ENCODE results near the gene IL36A. TPM values are rescaled to one million over a fixed set of nuclear protein-coding genes. Genes with fewer than 3 reads are reported as not detected.

The IL36A gene
- total and polyA plus RNA-seq, 2 donors (not counting 3 experiments of a cell fraction or from before 2014, with no cell fraction given), result not detected

DNA sequence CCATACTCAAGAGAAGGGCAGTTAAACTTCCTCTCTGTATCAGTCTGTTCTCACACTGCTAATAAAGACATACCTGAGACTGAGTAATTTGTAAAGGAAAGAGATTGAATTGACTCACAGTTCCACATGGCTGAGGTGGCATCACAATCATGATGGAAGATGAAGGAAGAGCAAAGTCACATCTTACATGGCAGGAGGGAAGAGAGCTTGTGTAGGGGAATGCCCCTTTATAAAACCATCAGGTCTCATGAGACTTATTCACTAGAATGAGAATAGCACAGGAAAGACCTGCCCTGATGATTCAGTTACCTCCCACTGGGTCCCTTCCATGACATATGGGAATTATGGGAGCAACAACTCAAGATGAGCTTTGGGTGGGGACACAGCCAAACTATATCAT is 48.8 kb downstream of the IL36A start:
- H4K20me1 ChIP-seq (replicated peaks; ENCODE audit: control insufficient read depth, extremely low read depth, insufficient read depth, low read length), result no peaks in the 10 kb centered on the region
- H3K9me1 ChIP-seq (replicated peaks; ENCODE audit: control insufficient read depth, extremely low read depth, insufficient read depth, low read length), result no peaks in the 10 kb centered on the region
- H3K27ac ChIP-seq (ENCODE audit: insufficient read depth, low read depth, low read length), result no peak overlapping the region
- FAIRE-seq, result no peak
- no peak overlapping the region for H3K9ac ChIP-seq (replicated peaks; ENCODE audit: extremely low read depth, insufficient read depth, low read length)
- H3K4me2 ChIP-seq (ENCODE audit: insufficient read depth, low read length), result no peak overlapping the region
- no peak overlapping the region for H3K4me3 ChIP-seq (replicated peaks in 1 of 3; ENCODE audit: insufficient read depth in 1 of 3, low read depth in 1 of 3, low read length in 3 of 3)
- intact Hi-C loops (cut with micrococcal nuclease) (no loop called here), dilution Hi-C loops (cut with MboI; ENCODE audit: extremely low pct_ligation_motif_present, low sequenced_read_pairs) (no loop called here)
- no TSS peak for BruUV-seq (replicated peaks)
- DNase-seq (ENCODE audit: low read depth, low spot score), result no peak
- ChIA-PET CTCF (no interaction called here), POLR2A (no interaction called here)
- H3K9me3 ChIP-seq (replicated peaks; ENCODE audit: control insufficient read depth, insufficient read depth, low read length), result no peaks in the 10 kb centered on the region
- no peaks in the 10 kb centered on the region for H3K79me2 ChIP-seq (ENCODE audit: control insufficient read depth, insufficient read depth, low read length)
- H3K36me3 ChIP-seq (ENCODE audit: control insufficient read depth in 2 of 2, extremely low read depth in 1 of 2, insufficient read depth in 2 of 2, low read length in 2 of 2), result no peaks in the 10 kb centered on the region
- no peaks in the 10 kb centered on the region for H3K27me3 ChIP-seq (ENCODE audit: control insufficient read depth in 2 of 2, insufficient read depth in 2 of 2, low read length in 2 of 2)
- H2AFZ ChIP-seq (ENCODE audit: low read depth, low read length), result no peak overlapping the region
- TF ChIP-seq POLR2A (IDR thresholded peaks at IDR 0.05; ENCODE audit: low read depth, low read length) (no peak), MYC (IDR thresholded peaks at IDR 0.05; ENCODE audit: low read depth, low read length) (no peak), GATA2 (IDR thresholded peaks at IDR 0.05; ENCODE audit: insufficient read depth, insufficient read length, low read depth, low read length) (no peak), FOS (IDR thresholded peaks at IDR 0.05; ENCODE audit: borderline replicate concordance, insufficient read depth, low read length) (no peak), JUN (IDR thresholded peaks at IDR 0.05; ENCODE audit: borderline replicate concordance, insufficient read depth, insufficient read length, low read depth) (no peak), CTCF (IDR thresholded peaks at IDR 0.05; ENCODE audit: extremely low read depth in 1 of 2, insufficient read depth in 1 of 2, low read depth in 1 of 2, low read length in 2 of 2) (no peak), EZH2 (IDR thresholded peaks at IDR 0.05; ENCODE audit: borderline replicate concordance, low read depth, low read length, severe bottlenecking) (no peak), POLR2AphosphoS5 (IDR thresholded peaks at IDR 0.05; ENCODE audit: insufficient read depth, low read depth, low read length) (no peak)
- TF ChIP-seq, protein P1, sequence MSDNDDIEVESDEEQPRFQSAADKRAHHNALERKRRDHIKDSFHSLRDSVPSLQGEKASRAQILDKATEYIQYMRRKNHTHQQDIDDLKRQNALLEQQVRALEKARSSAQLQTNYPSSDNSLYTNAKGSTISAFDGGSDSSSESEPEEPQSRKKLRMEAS (IDR thresholded peaks at IDR 0.05; ENCODE audit: insufficient read depth, insufficient read length), result no peak
- H3K4me1 ChIP-seq (ENCODE audit: control insufficient read depth, extremely low read depth, insufficient read depth, low read length), result no peaks in the 10 kb centered on the region

Measured in endothelial cell of umbilical vein (primary cell).